GM18526 (cell line): ENCODE results near the gene CDC42SE1.
A peak's percentile ranks its signal among the peaks of the same experiment; 100 is the strongest.

ENCODE experiments used
- POLR2A ChIP-seq: IDR thresholded peaks from 3 replicates; pipeline ENCODE4 v1.6.1; 2011; ENCODE audit not compliant: insufficient read length; ENCODE audit errors: extremely low read depth

CDC42SE1 gene

DNA sequence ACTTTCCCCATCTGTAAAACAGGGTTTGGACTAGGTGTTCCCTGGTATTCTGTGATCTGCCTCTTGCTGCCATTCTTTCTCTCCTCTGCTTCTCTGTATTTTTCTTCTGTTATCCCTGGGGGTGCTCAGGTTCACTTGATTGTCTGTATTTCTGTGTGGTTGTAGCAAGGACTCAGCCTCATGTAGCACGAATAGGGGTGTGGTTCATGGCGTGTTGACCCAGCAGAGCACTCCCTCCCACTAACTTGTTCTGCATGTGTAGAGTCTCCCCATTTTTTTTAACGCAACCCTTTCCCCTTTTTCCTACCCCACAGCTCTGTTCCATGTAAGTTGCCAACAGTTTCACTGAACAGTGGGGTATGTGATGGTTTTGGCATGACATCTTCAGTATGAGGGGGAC, 24.3 kb downstream of the CDC42SE1 start:
- no peak for TF ChIP-seq POLR2A

DNA sequence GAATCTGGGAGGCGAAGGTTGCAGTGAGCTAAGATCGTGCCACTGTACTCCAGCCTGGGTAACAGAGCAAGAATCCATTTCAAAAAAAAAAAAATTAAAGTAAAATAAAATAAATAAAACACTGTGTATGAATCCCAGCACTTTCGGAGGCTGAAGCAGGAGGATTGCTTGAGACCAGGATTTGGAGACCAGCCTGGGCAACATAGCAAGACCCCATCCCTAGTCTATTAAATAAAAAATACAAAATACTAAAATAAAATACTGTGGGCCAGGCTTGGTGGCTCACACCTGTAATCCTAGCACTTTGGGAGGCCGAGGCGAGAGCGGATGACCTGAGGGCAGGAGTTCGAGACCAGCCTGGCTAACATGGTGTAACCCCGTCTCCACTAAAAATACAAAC, 27.3 kb downstream of the CDC42SE1 start:
- no peak for TF ChIP-seq POLR2A

DNA sequence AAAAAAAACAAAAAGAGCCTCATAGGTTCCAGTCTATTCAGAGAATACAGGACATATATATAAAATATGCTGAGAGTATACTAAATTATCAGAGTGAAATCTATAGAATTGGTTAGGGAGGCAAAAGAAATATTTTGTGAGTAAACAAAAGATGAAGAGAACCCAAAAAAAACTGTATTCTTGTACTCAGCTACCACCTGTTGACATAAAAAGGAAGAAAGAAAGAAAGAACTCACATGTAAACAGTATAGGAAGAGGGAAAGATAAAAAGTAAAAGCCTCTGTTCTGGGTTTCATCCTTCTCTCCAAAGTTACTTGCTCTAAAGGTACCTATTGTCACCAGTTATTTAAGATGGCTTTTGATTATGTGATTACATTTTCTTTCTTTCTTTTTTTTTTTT, 33.0 kb downstream of the CDC42SE1 start:
- TF ChIP-seq POLR2A = no peak

DNA sequence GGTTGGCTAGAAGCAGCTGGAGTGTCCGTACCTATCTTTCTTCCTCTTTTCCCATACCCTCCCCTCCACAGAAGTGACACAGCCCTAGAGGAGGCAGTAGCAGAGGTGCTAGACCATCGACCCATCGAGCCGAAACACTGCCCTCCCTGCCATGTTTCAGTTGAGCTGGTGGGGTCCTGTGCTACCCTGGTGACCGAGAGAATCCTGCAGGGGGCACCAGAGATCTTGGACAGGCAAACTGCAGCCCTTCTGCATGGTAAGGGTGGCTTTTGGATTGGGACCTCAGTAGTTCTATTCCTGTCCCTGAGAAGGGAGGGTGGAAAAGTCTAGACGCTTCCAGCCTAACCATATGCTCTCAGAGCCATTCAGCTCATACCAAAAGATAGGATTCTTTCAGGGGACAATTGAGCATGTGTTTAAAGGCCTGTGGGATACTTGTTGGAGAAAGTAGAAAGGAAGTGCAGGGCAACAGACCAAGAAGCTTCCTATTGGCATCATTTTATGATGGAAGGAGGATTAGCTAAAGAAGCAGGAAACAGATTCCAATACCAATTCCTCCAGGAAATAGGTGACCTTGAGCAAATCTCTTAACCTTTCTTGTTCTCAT, 34.8 kb downstream of the CDC42SE1 start:
- TF ChIP-seq POLR2A = no peak

DNA sequence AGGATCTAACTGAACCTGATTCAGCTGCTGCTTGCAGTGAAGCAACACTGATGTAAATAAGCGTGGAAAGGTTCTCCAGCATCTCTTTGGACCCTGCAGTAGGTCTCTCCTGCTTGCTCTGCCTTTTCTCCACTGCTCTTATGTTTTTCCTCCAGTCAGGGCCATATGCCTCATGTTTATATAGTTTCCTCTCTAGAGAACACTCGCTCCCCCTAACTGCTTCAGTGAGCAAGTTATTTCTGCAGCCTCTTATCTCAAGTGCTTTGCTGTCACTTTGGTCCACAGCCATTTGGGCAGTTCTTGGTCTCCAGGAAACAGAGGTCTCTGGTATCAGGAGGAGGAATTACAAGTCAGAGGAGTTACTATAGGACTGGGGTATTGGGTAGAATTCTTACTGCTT, 45.9 kb downstream of the CDC42SE1 start:
- no peak for TF ChIP-seq POLR2A

DNA sequence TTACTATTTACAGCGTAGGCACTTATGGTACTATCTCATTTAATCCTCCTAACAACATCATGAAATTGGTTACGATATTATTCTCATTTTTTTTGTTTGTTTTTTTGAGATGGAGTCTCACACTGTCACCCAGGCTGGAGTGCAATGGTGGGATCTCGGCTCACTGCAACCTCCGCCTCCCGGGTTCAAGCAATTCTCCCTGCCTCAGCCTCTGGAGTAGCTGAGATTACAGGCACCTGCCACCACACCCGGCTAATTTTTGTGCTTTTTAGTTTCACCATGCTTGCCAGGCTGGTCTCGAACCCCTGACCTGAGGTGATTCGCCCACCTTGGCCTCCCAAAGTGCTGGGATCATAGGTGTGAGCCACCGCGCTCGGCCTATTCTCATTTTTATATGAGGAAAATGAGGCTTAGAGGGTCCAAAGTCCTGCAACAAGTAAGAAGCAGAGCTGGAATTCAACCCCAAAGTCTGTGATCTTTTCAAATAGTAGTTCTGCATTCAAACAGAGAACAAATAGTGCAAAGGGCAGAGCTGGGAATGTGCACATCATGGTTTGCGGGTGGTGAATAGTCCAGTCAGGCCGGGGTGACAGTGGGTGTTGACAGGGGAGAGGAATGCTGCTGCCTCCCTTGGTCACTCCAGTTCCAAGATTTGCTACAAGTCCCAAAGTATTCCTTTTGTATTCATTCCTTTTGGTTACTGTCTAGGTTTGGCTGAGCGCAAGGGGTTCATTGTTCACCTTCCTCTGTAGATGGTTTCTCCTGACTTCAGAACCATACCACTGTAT, 46.5 kb downstream of the CDC42SE1 start:
- no peak for TF ChIP-seq POLR2A

DNA sequence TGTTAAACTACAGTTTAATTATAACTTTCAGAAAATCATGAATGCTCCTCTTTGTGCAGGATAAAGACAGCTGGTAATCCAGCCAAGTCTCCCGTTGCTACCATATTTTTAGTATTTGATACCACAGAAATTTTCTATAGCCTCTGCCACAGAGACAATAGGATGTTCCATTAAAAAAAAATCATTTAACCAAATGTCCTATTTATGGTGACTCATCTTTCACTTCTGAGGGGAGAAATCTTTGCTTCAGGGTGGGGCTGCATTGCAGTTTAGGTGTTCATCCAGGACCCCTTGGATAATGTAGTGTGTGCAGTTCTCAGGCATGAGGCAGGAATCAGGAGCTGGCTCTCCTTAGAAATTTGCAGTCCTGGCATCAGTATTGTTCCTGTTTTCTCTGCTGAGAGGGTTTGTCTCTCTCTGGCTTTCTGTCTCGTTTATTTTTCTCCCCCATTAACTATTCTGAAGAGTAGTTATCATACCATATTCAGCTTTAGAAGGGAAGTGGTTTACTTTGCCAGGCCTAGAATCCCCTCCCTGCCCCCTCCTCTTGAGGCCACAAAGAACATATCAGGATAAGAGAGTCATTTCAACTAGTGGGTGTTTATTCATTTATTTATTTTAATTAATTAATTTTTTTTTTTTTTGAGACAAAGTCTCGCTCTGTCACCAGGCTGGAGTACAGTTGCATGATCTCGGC, 48.1 kb downstream of the CDC42SE1 start:
- no peak for TF ChIP-seq POLR2A

DNA sequence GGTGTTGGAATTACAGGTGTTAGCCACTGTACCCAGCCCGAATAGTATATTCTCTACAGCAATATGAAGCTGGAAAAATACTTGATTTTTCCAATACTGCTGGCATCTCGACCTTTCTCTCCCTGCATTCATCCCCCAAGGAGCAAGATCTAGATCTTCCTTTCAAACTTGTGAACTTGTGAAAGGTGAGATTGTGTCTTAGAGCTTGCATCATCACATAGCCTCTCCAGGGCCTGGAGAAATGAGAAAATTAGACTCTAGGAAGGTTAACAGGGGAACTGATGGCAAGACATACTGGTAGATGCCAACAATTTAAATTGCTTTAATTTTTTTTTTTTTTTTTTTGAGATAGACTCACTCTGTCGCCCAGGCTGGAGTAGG, 49.1 kb downstream of the CDC42SE1 start:
- TF ChIP-seq POLR2A = no peak

DNA sequence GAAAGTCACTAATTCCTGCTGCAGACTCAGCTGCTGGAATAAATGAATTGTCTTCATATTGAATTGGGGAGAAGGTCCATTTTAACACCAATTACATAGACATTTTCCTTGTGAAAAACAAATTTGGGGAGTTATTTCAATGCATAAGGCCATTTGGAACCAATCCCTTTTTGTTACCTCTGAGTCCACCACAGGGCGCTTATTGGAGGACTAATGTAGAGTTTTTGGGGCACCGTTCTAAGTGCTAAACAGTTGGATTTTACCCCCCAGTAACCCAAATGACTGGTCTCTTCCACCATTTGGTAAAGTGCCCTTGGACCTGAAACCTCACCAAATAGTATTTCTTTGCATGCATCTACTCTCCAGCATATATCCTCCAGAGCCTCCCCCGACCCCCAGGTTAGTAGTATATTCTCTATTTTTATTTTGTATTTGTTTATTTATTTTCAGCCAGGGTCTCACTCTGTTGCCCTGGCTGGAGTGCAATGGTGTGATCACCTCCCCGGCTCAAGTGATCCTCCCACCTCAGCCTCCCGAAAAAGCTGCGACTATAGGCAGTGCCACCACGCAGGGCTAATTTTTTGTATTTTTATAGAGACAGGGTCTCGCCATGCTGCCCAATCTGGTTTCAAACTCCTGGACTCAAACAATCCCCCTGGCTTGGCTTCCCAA, 49.6 kb downstream of the CDC42SE1 start:
- no peak for TF ChIP-seq POLR2A

DNA sequence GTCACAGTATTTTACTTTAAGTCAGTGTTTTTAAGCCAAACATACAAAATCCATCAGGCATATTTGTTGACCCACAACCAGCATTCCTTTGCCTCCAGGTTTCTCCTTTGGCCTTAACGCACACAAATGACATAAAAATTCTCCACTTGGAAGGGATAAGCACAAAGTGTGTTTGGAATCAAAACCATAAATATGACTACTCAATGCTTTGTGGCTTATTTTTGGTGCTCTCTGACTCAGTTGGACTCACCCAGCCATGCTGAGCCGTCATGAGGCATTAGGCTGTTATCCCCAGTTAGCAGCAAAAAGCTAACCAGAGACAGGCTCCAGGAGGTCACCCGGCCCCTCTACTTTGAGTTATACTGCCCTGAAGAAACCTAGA, 50.2 kb downstream of the CDC42SE1 start:
- TF ChIP-seq POLR2A = no peak

DNA sequence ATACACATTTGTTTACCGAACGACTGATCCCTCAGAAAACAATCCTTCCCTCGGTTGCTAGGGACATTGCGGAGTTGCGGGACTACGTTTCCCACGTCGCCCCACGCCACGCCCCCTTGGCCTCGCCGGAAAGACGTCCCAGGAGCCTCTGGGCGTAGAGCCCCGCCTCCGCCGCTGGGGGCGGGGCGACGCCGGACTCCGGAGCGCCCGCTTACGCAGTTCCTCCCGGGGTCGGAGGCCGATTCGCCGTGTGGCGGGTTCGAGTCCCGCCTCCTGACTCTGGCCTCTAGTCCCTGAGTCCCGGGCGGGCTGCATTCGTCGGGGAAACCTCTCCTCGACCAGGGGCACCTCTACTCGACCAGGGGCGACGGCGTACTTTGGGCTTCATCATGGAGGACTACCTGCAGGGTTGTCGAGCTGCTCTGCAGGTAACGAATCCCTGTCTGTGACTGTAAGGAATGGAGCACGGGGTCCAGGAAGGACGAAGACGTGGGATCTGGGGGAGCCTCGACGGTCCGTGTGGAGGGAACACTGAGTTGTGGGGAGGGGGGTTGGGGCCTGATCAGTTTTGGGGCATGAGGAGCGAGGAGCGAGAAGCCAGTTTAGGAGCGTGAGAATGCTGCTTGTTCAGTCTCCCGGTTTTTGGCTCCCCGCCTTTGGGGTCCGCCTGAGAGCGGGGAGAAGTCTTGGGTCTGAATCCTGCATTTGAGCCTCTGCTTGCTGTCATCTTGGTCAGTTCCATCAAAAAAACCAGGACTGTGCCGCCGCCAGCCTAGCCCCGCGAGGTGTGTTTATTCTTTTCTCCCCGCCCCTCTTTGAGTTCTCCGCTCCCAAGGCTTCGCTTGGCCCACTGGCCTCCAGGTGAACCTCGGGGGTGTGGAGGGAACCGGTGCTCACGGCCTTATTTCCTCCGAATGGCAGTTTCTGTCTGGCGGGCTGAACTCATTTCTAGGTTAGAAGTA, 50.9 kb downstream of the CDC42SE1 start, which contains the start of gene PRUNE1:
TSS of gene PRUNE1 (plus strand) at position 206 of the 962 bp plus-strand sequence. CDS start at position 390, 184 bp downstream.
- TF ChIP-seq POLR2A = peak; percentile 35

DNA sequence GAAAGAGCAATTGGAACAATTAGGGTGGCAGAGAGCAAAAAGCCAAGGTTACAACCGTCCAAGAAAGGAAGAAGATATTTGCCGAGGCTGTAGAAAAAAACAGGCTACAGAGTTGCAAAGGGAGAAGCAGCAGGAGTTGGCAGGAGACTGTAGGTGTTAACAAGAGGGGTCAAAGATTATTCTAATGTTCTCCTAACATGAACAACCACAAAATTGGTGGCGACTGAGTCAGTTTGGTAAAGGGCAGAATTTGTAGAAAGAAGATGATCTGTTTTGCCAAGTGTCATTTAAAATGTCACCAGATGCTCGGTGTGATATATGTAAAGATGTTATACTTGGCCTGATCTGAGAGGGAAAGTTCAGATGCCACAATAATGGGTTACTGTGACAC, 51.6 kb downstream of the CDC42SE1 start:
- TF ChIP-seq POLR2A = no peak

DNA sequence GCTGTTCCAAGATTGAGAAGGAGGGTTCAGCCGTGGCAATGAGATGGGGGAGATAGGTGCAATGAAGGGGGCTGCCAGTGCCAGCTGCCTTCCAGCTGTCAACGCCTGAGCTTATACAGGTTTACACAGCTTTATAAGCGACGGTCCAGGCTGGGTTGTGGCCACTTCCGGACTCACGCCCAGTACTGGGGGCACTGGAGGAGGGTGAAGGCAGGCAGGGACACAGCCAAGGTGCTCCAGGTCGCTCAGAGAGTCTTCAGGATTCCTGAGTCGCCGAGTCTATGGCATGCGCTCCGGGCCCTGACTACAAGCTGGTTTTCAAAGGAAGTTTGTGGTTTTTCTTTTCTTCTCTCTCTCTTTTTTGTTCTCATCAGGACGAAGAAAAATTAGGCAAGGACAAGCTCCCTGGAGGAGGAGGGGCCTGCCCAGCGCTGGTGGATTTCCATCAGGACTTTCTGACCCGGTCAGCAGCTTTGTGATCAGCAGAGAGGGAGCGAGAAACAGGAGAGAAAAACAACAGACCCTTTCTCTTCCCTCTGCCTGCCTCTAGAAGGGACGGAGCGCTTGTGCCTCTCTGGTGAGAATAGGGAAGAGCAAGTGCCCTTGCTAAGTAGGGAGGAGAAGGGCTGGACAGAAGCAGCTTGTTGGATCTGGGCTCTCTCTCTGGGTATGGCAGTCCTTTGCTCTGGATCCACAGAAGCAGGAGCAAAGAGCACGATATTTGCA, 52.9 kb downstream of the CDC42SE1 start, which contains the start of gene MINDY1:
TSS of gene MINDY1 (minus strand) at position 576 of the 726 bp plus-strand sequence. CDS start 4,285 bp downstream, outside the sequence.
- no peak for TF ChIP-seq POLR2A
